Right ventricle myocardium inferior (tissue), 1 donor: Measurements from ENCODE around the gene GEMIN4. TPM values are rescaled to one million over a fixed set of nuclear protein-coding genes. Genes with fewer than 3 reads are reported as not detected.
"Not testable (repeated sequence)": the region's sequence is repeated elsewhere in the genome, so short reads cannot be mapped to it uniquely, and the experiment has no call there.

Experiments
- ATAC-seq: fragments of 200-7000 bp; cut with Tn5 transposase; one replicate; pipeline ENCODE4 v1.9.1; 2020; ENCODE audit warnings: mild to moderate bottlenecking, moderate library complexity
- DNase-seq: peaks from one replicate; pipeline ENCODE4 v3.0.0; 2021; ENCODE audit errors: missing footprints
- intact Hi-C: fragments of 100-400 bp; cut with DNase I; formaldehyde crosslinking; loops from one replicate; pipeline ENCODE4 v1.11.0; 2022
- total RNA-seq: library from RNA; stranded (reverse); fragmentation: NEBNext Ultra II Directional; extraction: Animal tissue kit (Norgen Biotek cat#: 25700); gene quantifications from one replicate; pipeline ENCODE4 v1.2.1, GENCODE V29; 2021
- donor health status: DM: no; HTN: yes; CAD: no; lungs with severe emphysema.

Gene GEMIN4
- total RNA-seq, 1 donor from 2014 or later: 12.6 TPM

GRCh38 chr17:721540-721937, 30.5 kb downstream of the GEMIN4 start:
- intact Hi-C loops: no loop called here
- ATAC-seq (no peak), DNase-seq (no peak)

- intact Hi-C loops: no loop called here
- no peak for ATAC-seq
- no peak for DNase-seq
Observed at GRCh38 chr17:720706-721539, 31.1 kb downstream of the GEMIN4 start.

- intact Hi-C loops: no loop called here
- ATAC-seq (no peak), DNase-seq (no peak)
Observed at GRCh38 chr17:718075-718474, 34.0 kb downstream of the GEMIN4 start.

- DNase-seq: no peak
- intact Hi-C loops: no loop called here
- no peak for ATAC-seq
Observed at GRCh38 chr17:708132-708531, 43.9 kb downstream of the GEMIN4 start.

- intact Hi-C loops: no loop called here
- no peak for DNase-seq
Observed at GRCh38 chr17:705863-706262, 46.2 kb downstream of the GEMIN4 start.

GRCh38 chr17:705011-705410, 47.1 kb downstream of the GEMIN4 start:
- intact Hi-C loops: no loop called here
- DNase-seq (no peak), ATAC-seq (no peak)

More at GRCh38 chr17:705863-706262, 46.2 kb downstream of the GEMIN4 start:
- ATAC-seq: peak; percentile 68

GRCh38 chr17:704111-704864, 47.8 kb downstream of the GEMIN4 start:
- intact Hi-C loops: loop anchor here (5.0 kb wide), 1 partner anchor 562 kb away; a partner anchor contains a TSS
- DNase-seq (no peak), ATAC-seq (peak; percentile 54)

GRCh38 chr17:703081-703875, 48.8 kb downstream of the GEMIN4 start:
- DNase-seq (no peak), ATAC-seq (no peak)
- intact Hi-C loops: loop anchor here (5.0 kb wide), 1 partner anchor 561 kb away; a partner anchor contains a TSS

GRCh38 chr17:700504-701094, 51.5 kb downstream of the GEMIN4 start:
- no peak for ATAC-seq
- intact Hi-C loops: loop anchor here (2.0 to 5.0 kb wide), 2 partner anchors 290 to 558 kb away; a partner anchor contains a TSS
- no peak for DNase-seq

GRCh38 chr17:699345-699744, 52.7 kb downstream of the GEMIN4 start:
- no peak for DNase-seq
- ATAC-seq: no peak
- intact Hi-C loops: no loop called here

GRCh38 chr17:698096-698495, 54.0 kb downstream of the GEMIN4 start:
- DNase-seq, intact Hi-C loops, ATAC-seq: not testable (repeated sequence)

- ATAC-seq (no peak), DNase-seq (no peak)
- intact Hi-C loops: no loop called here
Observed at GRCh38 chr17:697682-698081, 54.4 kb downstream of the GEMIN4 start.

- intact Hi-C loops: no loop called here
Observed at GRCh38 chr17:696369-696768, 55.7 kb downstream of the GEMIN4 start.

More at GRCh38 chr17:696369-696768, 55.7 kb downstream of the GEMIN4 start:
- DNase-seq: no peak
- ATAC-seq: no peak

Other genes with a start within 250 kb of the GEMIN4 start
- gene VPS53, start 37.4 kb downstream of the GEMIN4 start, total RNA-seq: 33.5 TPM
- 2.5 TPM for gene TLCD3A, start 19.7 kb downstream of the GEMIN4 start, total RNA-seq
- 21.2 TPM for gene GLOD4, start 30.0 kb upstream of the GEMIN4 start, total RNA-seq
- 18.7 TPM for gene MRM3, start 30.1 kb upstream of the GEMIN4 start, total RNA-seq
- gene NXN, start 227.5 kb upstream of the GEMIN4 start, total RNA-seq: 18.5 TPM
- gene TIMM22, start 244.9 kb upstream of the GEMIN4 start, total RNA-seq: 17.3 TPM